Stimulated activated CD4-positive, alpha-beta T cell treated with anti-CD3 and anti-CD28 coated beads, TNF-alpha, amount 100 ng/mL, for 1 hour (primary cell): Measurements from ENCODE around the gene MSH2.
"Not testable (repeated sequence)": the region's sequence is repeated elsewhere in the genome, so short reads cannot be mapped to it uniquely, and the experiment has no call there.

Source experiments
- DNase-seq, 3 donors: peaks; one replicate each; pipeline ENCODE4 v3.0.0-alpha.2; 2020; ENCODE audit warnings: low read depth in 3 of 3, low spot score in 1 of 3

The MSH2 gene

DNA sequence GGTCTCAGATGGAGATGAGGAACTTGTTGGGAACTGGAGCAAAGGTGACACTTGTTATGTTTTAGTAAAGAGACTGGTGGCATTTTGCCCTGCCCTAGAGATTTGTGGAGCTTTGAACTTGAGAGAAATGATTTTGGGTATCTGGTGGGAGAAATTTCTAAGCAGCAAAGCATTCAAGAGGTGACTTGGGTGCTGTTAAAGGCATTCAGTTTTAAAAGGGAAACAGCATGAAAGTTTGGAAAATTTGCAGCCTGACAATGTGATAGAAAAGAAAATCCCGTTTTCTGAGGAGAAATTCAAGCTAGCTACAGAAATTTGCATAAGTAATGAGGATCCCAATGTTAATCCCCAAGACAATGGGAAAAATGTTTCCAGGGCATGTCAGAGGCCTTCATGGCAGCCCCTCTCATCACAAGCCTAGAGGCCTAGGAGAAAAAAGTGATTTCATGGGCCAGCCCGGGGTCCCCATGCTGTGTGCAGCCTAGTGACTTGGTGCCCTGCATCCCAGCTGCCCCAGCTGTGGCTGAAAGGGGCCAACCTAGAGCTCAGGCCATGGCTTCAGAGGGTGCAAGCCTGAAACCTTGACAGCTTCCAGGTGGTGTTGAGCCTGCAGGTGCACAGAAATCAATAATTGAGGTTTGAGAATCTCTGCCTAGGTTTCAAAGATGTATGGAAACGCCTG lies 3.8 kb downstream of the MSH2 start:
- DNase-seq: not testable (repeated sequence)

GRCh38 chr2:47407976-47408375 lies 5.0 kb downstream of the MSH2 start:
- DNase-seq: not testable (repeated sequence)

GRCh38 chr2:47414682-47415458 lies 11.9 kb downstream of the MSH2 start:
- DNase-seq: no peak

GRCh38 chr2:47420214-47420613 lies 17.3 kb downstream of the MSH2 start:
- no peak for DNase-seq

GRCh38 chr2:47420683-47421082 lies 17.7 kb downstream of the MSH2 start:
- not testable (repeated sequence) for DNase-seq

DNA sequence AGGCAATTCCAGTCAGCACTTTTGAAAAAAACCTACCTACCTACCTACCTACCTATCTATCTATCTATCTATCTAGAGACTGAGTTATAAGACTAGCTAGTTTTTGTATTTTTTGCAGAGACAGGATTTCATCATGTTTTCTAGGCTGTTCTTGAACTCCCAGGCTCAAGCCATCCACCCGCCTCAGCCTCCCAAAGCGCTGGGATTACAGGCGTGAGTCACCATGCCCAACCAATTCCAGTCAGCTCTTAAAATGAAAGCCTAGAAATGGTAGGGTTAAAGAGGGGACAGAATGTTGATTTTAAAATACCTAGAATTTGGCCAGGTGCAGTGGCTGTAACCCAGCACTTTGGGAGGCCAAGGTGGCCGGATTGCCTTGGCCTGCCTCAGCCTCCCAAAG lies 19.1 kb downstream of the MSH2 start:
- DNase-seq: no peak

DNA sequence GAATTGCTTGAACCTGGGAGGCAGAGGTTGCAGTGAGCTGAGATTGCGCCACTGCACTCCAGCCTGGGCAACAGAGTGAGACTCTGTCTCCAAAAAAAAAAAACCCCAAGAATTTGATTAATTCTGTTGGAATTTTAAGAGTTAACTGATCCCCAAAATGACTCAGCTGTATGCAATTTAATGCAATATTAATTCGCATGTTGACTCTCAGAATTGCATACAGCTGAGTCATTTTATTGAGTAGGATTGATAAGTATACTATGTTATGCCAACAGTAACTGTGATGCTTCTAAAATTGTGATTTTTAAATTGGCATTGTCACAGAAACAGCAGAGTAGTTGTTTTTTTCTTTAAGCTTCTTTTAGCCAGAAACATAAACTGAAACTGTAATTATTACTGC lies 19.6 kb downstream of the MSH2 start:
- DNase-seq: no peak

DNA sequence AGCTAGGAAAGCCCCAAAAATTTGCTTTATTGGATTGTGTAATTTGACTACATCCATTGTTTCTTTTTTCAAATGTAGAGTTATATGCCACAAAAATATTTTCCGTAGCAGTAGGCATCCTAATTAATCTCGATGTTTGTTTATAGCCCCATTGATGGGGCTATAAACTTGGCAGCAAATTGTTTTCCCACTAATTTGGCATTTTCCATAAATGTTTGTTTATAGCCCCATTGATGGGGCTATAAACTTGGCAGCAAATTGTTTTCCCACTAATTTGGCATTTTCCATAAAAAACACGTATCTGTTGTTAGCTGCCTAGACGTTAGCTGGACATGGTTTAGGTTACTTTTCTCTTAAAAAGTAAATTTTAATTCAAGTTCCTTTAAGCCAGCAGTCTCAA lies 23.8 kb downstream of the MSH2 start:
- no peak for DNase-seq

DNA sequence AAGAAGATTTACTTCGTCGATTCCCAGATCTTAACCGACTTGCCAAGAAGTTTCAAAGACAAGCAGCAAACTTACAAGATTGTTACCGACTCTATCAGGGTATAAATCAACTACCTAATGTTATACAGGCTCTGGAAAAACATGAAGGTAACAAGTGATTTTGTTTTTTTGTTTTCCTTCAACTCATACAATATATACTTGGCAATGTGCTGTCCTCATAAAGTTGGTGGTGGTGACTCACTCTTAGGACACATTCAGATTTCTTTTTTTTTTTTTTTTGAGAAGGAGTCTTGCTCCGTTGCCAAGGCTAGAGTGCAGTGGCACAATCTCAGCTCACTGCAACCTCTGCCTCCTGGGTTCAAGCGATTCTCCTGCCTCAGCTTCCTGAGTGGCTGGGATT lies 26.8 kb downstream of the MSH2 start:
- no peak for DNase-seq

- DNase-seq: not testable (repeated sequence)
Observed at GRCh38 chr2:47433006-47433405, 30.1 kb downstream of the MSH2 start.

DNA sequence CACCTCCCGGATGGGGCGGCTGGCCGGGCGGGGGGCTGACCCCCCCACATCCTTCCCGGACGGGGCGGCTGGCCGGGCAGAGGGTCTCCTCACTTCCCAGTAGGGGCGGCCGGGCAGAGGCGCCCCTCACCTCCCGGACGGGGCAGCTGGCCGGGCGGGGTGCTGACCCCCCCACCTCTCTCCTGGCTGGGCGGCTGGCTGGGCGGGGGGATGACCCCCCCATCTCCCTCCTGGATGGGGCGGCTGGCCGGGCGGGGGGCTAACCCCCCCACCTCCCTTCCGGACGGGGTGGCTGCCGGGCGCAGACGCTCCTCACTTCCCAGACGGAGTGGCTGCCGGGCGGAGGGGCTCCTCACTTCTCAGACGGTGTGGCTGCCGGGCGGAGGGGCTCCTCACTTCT lies 30.5 kb downstream of the MSH2 start:
- DNase-seq: not testable (repeated sequence)

DNA sequence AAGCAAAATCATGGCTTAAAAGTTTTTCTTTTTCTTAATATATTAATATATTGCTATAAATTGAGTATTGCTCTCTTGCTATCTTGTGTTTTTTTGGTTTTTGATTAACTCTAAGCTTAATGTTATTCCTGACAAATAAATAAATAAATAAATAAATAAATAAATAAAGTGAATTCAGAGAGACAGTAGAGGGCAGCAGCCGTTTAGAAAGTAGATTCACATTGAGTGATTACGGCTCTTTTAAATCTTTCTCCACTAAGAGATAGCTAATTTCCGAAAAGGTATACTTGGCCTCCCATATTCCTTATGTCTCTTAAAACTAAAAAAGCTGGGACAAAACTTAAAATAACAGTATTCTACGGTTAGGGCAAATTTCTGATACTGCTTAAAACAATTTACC lies 34.3 kb downstream of the MSH2 start:
- DNase-seq: no peak

GRCh38 chr2:47438106-47438505 lies 35.1 kb downstream of the MSH2 start:
- no peak for DNase-seq

DNA sequence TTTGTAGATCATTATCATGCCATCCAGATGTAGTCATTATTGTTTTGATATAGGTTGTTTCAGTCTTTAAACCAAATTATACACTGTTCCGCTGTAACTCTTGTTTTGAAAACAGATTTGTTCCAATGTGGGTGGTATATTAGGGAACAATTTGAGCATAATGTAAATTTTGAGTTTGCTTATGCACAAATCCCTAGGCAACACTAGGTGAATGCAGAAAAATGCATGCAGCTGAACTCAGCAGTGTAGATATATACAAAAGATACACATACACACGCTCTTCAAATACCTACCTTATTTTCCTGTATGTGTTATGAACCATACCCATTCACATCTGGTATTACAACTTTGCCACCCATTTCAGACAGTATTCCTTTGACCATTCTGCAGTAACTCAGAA lies 35.8 kb downstream of the MSH2 start:
- DNase-seq: no peak

GRCh38 chr2:47451790-47452189 lies 48.8 kb downstream of the MSH2 start:
- no peak for DNase-seq

- no peak for DNase-seq
Observed at GRCh38 chr2:47452761-47453160, 49.8 kb downstream of the MSH2 start.

GRCh38 chr2:47454818-47455217 lies 51.9 kb downstream of the MSH2 start:
- not testable (repeated sequence) for DNase-seq

DNA sequence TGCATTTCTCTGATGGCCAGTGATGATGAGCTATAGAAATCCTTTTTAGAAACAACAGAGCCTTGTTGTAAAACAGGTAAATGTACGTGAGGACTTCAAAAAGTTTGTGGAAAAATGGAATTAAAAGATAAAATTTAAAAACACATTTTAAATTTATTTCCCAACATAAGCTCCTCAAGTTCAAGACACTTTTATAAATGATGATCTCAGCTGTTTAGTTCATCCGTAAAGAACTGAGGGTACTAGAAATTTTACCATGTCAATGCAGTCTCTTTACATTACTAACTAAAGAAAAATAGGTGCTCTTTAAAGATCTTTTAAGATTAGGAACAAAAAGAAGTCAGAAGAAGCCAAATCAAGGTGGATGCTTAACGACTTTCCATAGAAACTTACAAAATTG lies 52.5 kb downstream of the MSH2 start:
- DNase-seq: no peak

- DNase-seq: no peak
Observed at GRCh38 chr2:47456851-47457250, 53.9 kb downstream of the MSH2 start.

- no peak for DNase-seq
Observed at GRCh38 chr2:47457268-47457667, 54.3 kb downstream of the MSH2 start.

DNA sequence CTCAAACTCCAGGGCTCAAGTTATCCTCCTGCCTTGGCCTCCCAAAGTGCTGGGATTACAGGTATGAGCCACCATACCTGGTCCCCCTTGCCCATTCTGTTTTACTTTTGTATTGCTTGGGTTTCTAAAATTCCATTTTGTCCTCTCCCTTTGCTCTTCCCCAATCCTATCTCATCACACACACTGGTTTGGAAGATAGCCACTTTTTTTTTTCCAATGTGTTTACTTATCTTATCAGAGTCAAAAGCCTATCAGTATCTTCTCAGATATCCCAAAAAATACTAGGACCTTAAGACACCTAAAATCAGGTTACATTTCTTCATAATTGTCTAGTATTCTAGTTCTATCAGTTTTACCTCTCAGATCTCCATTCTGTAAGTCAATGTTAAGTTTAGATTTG lies 56.1 kb downstream of the MSH2 start:
- no peak for DNase-seq

GRCh38 chr2:47460766-47461165 lies 57.8 kb downstream of the MSH2 start:
- no peak for DNase-seq
